HepG2 (cell line): Measurements from ENCODE around the gene PLCXD3. TPM values are rescaled to one million over a fixed set of nuclear protein-coding genes. Genes with fewer than 3 reads are reported as not detected.

ENCODE experiments used
- ATAC-seq: fragments of 200-7000 bp; cut with Tn5 transposase; 3 replicates; pipeline ENCODE4 v1.9.1; 2020; ENCODE audit warnings: mild to moderate bottlenecking, moderate library complexity
- BruUV-seq: library from RNA; stranded (reverse); fragments of 400-500 nt; replicated peaks from 2 replicates; lab custom pipeline; 2021; lab: Mats Ljungman, UMichigan
- CTCF ChIA-PET: fragments of 300-600 bp; formaldehyde crosslinking; extraction: SDS; loops from one replicate; lab custom pipeline; 2021; ENCODE audit warnings: low total read pairs, inconsistent platforms, low intra/inter-chr PET ratio; lab: Yijun Ruan, JAX
- POLR2A ChIA-PET: fragments of 350-600 bp; sonication (Branson Sonifier 250); formaldehyde crosslinking; loops from one replicate; lab custom pipeline; 2020; ENCODE audit warnings: antibody characterized with exemption, inconsistent platforms; lab: Yijun Ruan, JAX
- DNase-seq: peaks from one replicate; pipeline ENCODE4 v3.0.0-alpha.2; 2015; ENCODE audit warnings: low spot score
- FAIRE-seq: peaks from 3 replicates; lab custom pipeline; 2011; peaks lifted over from hg19 to GRCh38; lab: Jason Lieb, UNC
- H2AFZ ChIP-seq: one replicate; pipeline ENCODE4 v1.6.1; 2011; ENCODE audit warnings: low read length, inconsistent platforms
- H3K27ac ChIP-seq: fragments of 300-600 bp; 3 replicates; pipeline ENCODE4 v1.8.0; 2011; ENCODE audit warnings: mixed run types, mild to moderate bottlenecking, mixed read lengths, low read length, inconsistent platforms; ENCODE audit not compliant: insufficient read depth; ENCODE audit errors: extremely low read length
- H3K27me3 ChIP-seq, 2 experiments: fragments of 200-600 bp in 1 of 2; 2 replicates in 1 of 2; 3 replicates in 1 of 2; pipeline versions ENCODE4 v1.6.0 to v1.8.0; 2011; ENCODE audit warnings: low read length in 2 of 2, mild to moderate bottlenecking in 2 of 2, moderate library complexity in 2 of 2, inconsistent platforms in 1 of 2; ENCODE audit not compliant: insufficient read depth in 2 of 2, control insufficient read depth in 1 of 2
- H3K36me3 ChIP-seq, 2 experiments: fragments of 200-600 bp in 1 of 2; replicated peaks in 1 of 2; 2 replicates in 1 of 2; 3 replicates in 1 of 2; pipeline versions ENCODE4 v1.5.1 to v1.8.0; 2011; ENCODE audit warnings: low read length in 2 of 2, inconsistent platforms in 1 of 2; ENCODE audit not compliant: insufficient read depth in 2 of 2, control insufficient read depth in 1 of 2
- H3K4me1 ChIP-seq: 2 replicates; pipeline ENCODE4 v1.5.1; 2012; ENCODE audit warnings: low read length, inconsistent platforms; ENCODE audit not compliant: insufficient read depth
- H3K4me2 ChIP-seq: 2 replicates; pipeline ENCODE4 v1.6.0; 2011; ENCODE audit warnings: low read depth, low read length, inconsistent platforms
- H3K4me3 ChIP-seq, 3 experiments: fragments of 200-600 bp in 1 of 3; sonication (generic), shearing (Covaris generic) in 1 of 3; replicated peaks in 1 of 3; 2 replicates each; pipeline ENCODE4 v1.5.1; 2011 to 2016; ENCODE audit warnings: low read length in 3 of 3, inconsistent platforms in 2 of 3, low read depth in 2 of 3, mild to moderate bottlenecking in 2 of 3, control low read depth in 1 of 3, mixed read lengths in 1 of 3; ENCODE audit not compliant: insufficient read depth in 1 of 3
- H3K79me2 ChIP-seq: one replicate; pipeline ENCODE4 v1.6.1; 2011; ENCODE audit warnings: low read length, inconsistent platforms; ENCODE audit not compliant: insufficient read depth
- H3K9ac ChIP-seq: 2 replicates; pipeline ENCODE4 v1.6.0; 2011; ENCODE audit warnings: mild to moderate bottlenecking, low read depth, low read length, inconsistent platforms; ENCODE audit not compliant: insufficient read depth
- H3K9me3 ChIP-seq: 2 replicates; pipeline ENCODE4 v1.5.1; 2012; ENCODE audit warnings: mild to moderate bottlenecking, low read length
- H4K20me1 ChIP-seq: 2 replicates; pipeline ENCODE4 v1.6.0; 2011; ENCODE audit warnings: inconsistent platforms, mild to moderate bottlenecking, low read length, moderate library complexity; ENCODE audit not compliant: insufficient read depth
- FOXK2 ChIP-seq: fragments of 450-650 bp; IDR thresholded peaks from 2 replicates; pipeline ENCODE4 v1.6.1; 2016
- GATAD2A ChIP-seq: IDR thresholded peaks from 2 replicates; pipeline ENCODE4 v1.6.1; 2016
- HIVEP1 ChIP-seq: sonication (generic); formaldehyde crosslinking; IDR thresholded peaks from 2 replicates; pipeline ENCODE4 v1.4.0; 2020; ENCODE audit warnings: mild to moderate bottlenecking, missing genetic modification reagents
- ISL2 ChIP-seq: sonication (generic); formaldehyde crosslinking; IDR thresholded peaks from 2 replicates; pipeline ENCODE4 v1.5.0; 2020; ENCODE audit warnings: missing genetic modification reagents
- JUN ChIP-seq: sonication (generic); formaldehyde crosslinking; IDR thresholded peaks from 2 replicates; pipeline ENCODE4 v1.4.0; 2020; ENCODE audit warnings: mild to moderate bottlenecking, missing genetic modification reagents
- LCORL ChIP-seq, 2 experiments: fragments of 450-650 bp in 1 of 2; sonication (generic) in 1 of 2; formaldehyde crosslinking in 1 of 2; IDR thresholded peaks; 2 replicates each; pipeline versions ENCODE4 v1.5.0 to v1.6.1; 2017 to 2020; ENCODE audit warnings: antibody characterized with exemption in 1 of 2, missing genetic modification reagents in 1 of 2
- NFE2 ChIP-seq: sonication (generic); formaldehyde crosslinking; IDR thresholded peaks from 2 replicates; pipeline ENCODE4 v1.4.0; 2020; ENCODE audit warnings: missing genetic modification reagents
- SIN3A ChIP-seq: IDR thresholded peaks from 2 replicates; pipeline ENCODE4 v1.6.1; 2011; ENCODE audit warnings: low read depth, mild to moderate bottlenecking, control low read depth, low read length, borderline replicate concordance
- ZFP41 ChIP-seq: sonication (generic); formaldehyde crosslinking; IDR thresholded peaks from 2 replicates; pipeline ENCODE4 v1.4.0; 2020; ENCODE audit warnings: mild to moderate bottlenecking, missing genetic modification reagents, borderline replicate concordance
- ZKSCAN8 ChIP-seq: IDR thresholded peaks from 2 replicates; pipeline ENCODE4 v1.6.1; 2016; ENCODE audit warnings: borderline replicate concordance, missing genetic modification reagents, missing compliant biosample characterization
- ZNF563 ChIP-seq: sonication (generic); formaldehyde crosslinking; IDR thresholded peaks from 2 replicates; pipeline ENCODE4 v1.8.0; 2022; ENCODE audit warnings: mild to moderate bottlenecking, moderate library complexity, missing genetic modification reagents
- ZNF782 ChIP-seq: sonication (generic); formaldehyde crosslinking; IDR thresholded peaks from 2 replicates; pipeline ENCODE4 v1.4.0; 2020; ENCODE audit warnings: missing genetic modification reagents, mild to moderate bottlenecking, borderline replicate concordance
- WGBS: methylation state at CpG from one replicate; pipeline ENCODE4 v1.1.6; 2017; ENCODE audit warnings: low lambda C conversion rate; 5-methylcytosine and 5-hydroxymethylcytosine counted together
- in situ Hi-C: cut with HindIII; loops from 2 replicates; pipeline ENCODE4 v1.10.0; 2017; ENCODE audit warnings: low pct_unique_long_range_greater_than_20kb; ENCODE audit not compliant: extremely low pct_ligation_motif_present
- intact Hi-C: fragments of 100-400 bp; cut with micrococcal nuclease; formaldehyde crosslinking; loops from one replicate; pipeline ENCODE4 v1.10.0; 2022; ENCODE audit not compliant: unreplicated experiment
- polyA plus RNA-seq, 8 experiments: library from polyadenylated mRNA; depleted of rRNA in 3 of 8; stranded (reverse) in 7 of 8; unstranded in 1 of 8; fragments of >200 nt; fragmentation: Illumina TruSeq in 4 of 8; extraction: Trizol in 4 of 8; gene quantifications; 2 replicates each; pipeline versions ENCODE4 v1.2.1 to v1.2.3, GENCODE V29; 2011 to 2016; ENCODE audit warnings: low read depth in 4 of 8, missing spikeins in 1 of 8, mixed read lengths in 1 of 8; ENCODE audit not compliant: insufficient read depth in 1 of 8
- total RNA-seq, 5 experiments: library from RNA; depleted of rRNA; stranded (reverse); fragments of >200 nt; fragmentation: Illumina TruSeq; extraction: Trizol; gene quantifications; 2 replicates each; pipeline ENCODE4 v1.2.3, GENCODE V29; 2016; ENCODE audit warnings: low read depth in 1 of 5
- TF ChIP-seq, protein P1 (sequence below): sonication (generic); formaldehyde crosslinking; IDR thresholded peaks from 2 replicates; pipeline ENCODE4 v1.4.0; 2020; ENCODE audit warnings: missing genetic modification reagents, low read depth, mild to moderate bottlenecking, borderline replicate concordance
- TF ChIP-seq, protein P2 (sequence below): sonication (generic); formaldehyde crosslinking; IDR thresholded peaks from 2 replicates; pipeline ENCODE4 v1.4.0; 2020; ENCODE audit warnings: missing genetic modification reagents
- TF ChIP-seq, protein P3 (sequence below): sonication (generic); formaldehyde crosslinking; IDR thresholded peaks from 2 replicates; pipeline ENCODE4 v1.5.0; 2020; ENCODE audit warnings: missing genetic modification reagents, mild to moderate bottlenecking, borderline replicate concordance

Gene PLCXD3
- total and polyA plus RNA-seq, 2 of the 13 experiments (the other 11 are each of a cell fraction or from before 2014, with no cell fraction given): not detected

DNA sequence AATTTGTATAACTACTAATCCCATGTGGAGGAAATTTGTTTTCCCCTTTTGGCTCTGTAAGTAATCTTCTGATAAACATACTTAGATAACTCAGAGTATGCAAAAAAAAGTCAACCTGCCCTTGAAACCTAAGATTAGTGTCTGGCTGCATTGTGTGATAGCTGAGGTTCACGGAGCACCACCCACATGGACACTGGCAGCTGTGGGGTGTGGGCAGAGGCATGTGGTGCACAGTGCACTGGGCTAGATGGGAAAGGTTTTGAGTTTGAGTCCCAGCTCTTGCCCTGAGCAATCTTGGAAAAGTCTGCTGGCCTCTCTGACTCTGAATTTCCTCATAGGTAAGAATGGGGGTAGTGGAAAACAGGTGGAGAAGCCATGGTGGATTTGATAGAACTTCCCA lies 75.1 kb downstream of the PLCXD3 start:
- Histone ChIP-seq H3K36me3 (no peaks in the 10 kb centered on the region), H3K27me3 (no peaks in the 10 kb centered on the region), H4K20me1 (no peaks in the 10 kb centered on the region), H3K4me2 (no peak overlapping the region)
- no peak for TF ChIP-seq ZFP41 (CRISPR knock-in tag)
- TF ChIP-seq FOXK2: no peak
- no peak for TF ChIP-seq ZNF782 (CRISPR knock-in tag)
- no peak for TF ChIP-seq HIVEP1
- TF ChIP-seq SIN3A: no peak
- TF ChIP-seq, protein P1, sequence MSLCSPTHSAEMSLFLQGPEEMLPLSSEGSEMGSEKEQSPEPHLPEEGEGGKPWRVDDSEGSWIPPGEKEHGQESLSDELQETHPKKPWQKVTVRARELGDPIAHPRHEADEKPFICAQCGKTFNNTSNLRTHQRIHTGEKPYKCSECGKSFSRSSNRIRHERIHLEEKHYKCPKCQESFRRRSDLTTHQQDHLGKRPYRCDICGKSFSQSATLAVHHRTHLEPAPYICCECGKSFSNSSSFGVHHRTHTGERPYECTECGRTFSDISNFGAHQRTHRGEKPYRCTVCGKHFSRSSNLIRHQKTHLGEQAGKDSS (CRISPR knock-in tag): no peak
- no peak for TF ChIP-seq ZNF563 (CRISPR knock-in tag)
- TF ChIP-seq, protein P2, sequence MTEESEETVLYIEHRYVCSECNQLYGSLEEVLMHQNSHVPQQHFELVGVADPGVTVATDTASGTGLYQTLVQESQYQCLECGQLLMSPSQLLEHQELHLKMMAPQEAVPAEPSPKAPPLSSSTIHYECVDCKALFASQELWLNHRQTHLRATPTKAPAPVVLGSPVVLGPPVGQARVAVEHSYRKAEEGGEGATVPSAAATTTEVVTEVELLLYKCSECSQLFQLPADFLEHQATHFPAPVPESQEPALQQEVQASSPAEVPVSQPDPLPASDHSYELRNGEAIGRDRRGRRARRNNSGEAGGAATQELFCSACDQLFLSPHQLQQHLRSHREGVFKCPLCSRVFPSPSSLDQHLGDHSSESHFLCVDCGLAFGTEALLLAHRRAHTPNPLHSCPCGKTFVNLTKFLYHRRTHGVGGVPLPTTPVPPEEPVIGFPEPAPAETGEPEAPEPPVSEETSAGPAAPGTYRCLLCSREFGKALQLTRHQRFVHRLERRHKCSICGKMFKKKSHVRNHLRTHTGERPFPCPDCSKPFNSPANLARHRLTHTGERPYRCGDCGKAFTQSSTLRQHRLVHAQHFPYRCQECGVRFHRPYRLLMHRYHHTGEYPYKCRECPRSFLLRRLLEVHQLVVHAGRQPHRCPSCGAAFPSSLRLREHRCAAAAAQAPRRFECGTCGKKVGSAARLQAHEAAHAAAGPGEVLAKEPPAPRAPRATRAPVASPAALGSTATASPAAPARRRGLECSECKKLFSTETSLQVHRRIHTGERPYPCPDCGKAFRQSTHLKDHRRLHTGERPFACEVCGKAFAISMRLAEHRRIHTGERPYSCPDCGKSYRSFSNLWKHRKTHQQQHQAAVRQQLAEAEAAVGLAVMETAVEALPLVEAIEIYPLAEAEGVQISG: no peak
- no peak for TF ChIP-seq ISL2 (CRISPR knock-in tag)
- TF ChIP-seq, protein P3, sequence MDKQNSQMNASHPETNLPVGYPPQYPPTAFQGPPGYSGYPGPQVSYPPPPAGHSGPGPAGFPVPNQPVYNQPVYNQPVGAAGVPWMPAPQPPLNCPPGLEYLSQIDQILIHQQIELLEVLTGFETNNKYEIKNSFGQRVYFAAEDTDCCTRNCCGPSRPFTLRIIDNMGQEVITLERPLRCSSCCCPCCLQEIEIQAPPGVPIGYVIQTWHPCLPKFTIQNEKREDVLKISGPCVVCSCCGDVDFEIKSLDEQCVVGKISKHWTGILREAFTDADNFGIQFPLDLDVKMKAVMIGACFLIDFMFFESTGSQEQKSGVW (CRISPR knock-in tag): no peak
- no peak for TF ChIP-seq LCORL (IDR thresholded peaks at IDR 0.05)
- TF ChIP-seq LCORL (CRISPR knock-in tag; IDR thresholded peaks at IDR 0.05): no peak
- no peak for TF ChIP-seq ZKSCAN8 (CRISPR knock-in tag)
- no peak for TF ChIP-seq JUN
- no peak for TF ChIP-seq GATAD2A (CRISPR knock-in tag)
- TF ChIP-seq NFE2 (CRISPR knock-in tag): no peak
- TF ChIP-seq, all 625 proteins: peak for 0
- intact Hi-C loops: no loop called here
- no peaks in the 10 kb centered on the region for H3K79me2 ChIP-seq
- ChIA-PET CTCF (no interaction called here), POLR2A (no interaction called here)
- H3K4me3 ChIP-seq: no peak overlapping the region
- no peaks in the 10 kb centered on the region for H3K9me3 ChIP-seq
- no peak for ATAC-seq
- WGBS: 31% methylated on average over 1 of the region's 1 CpG
- no peak overlapping the region for H3K9ac ChIP-seq
- DNase-seq: no peak
- BruUV-seq: no TSS peak
- in situ Hi-C loops: no loop called here
- no peaks in the 10 kb centered on the region for H3K4me1 ChIP-seq
- H2AFZ ChIP-seq: no peak overlapping the region
- no peak for FAIRE-seq
- no peak overlapping the region for H3K27ac ChIP-seq
